Measurements from ENCODE around the gene PPM1H.

- TF ChIP-seq CTCF (IDR thresholded peaks at IDR 0.05): no peak
- TF ChIP-seq EZH2 (IDR thresholded peaks at IDR 0.05; ENCODE audit: borderline replicate concordance, insufficient read depth, low read depth, low read length, poor library complexity, severe bottlenecking): no peak
Measured at GRCh38 chr12:62763861-62764645, 170.9 kb downstream of the PPM1H start.

All from B cell (primary cell).